HepG2 (cell line): ENCODE results near the gene BCAS2. TPM values are rescaled to one million over a fixed set of nuclear protein-coding genes. Genes with fewer than 3 reads are reported as not detected.

ENCODE experiments used
- ARID3A ChIP-seq: IDR thresholded peaks from 2 replicates; pipeline ENCODE4 v1.6.1; 2012; ENCODE audit warnings: low read depth, low read length, improper control_type of control experiment
- ARID4A ChIP-seq: sonication (generic); formaldehyde crosslinking; IDR thresholded peaks from 2 replicates; pipeline ENCODE4 v1.5.0; 2020; ENCODE audit warnings: mild to moderate bottlenecking, missing genetic modification reagents, borderline replicate concordance
- ATRX ChIP-seq: sonication (generic); formaldehyde crosslinking; IDR thresholded peaks from 2 replicates; pipeline ENCODE4 v1.4.0; 2020; ENCODE audit warnings: missing genetic modification reagents, borderline replicate concordance
- CREBL2 ChIP-seq: sonication (generic); formaldehyde crosslinking; IDR thresholded peaks from 2 replicates; pipeline ENCODE4 v1.8.1; 2023; ENCODE audit warnings: missing genetic modification reagents, mild to moderate bottlenecking, borderline replicate concordance
- DDIT3 ChIP-seq: sonication (generic); formaldehyde crosslinking; IDR thresholded peaks from 2 replicates; pipeline ENCODE4 v1.4.0; 2020; ENCODE audit warnings: mild to moderate bottlenecking, missing genetic modification reagents
- JUND ChIP-seq: sonication (generic); formaldehyde crosslinking; IDR thresholded peaks from 2 replicates; pipeline ENCODE4 v1.8.0; 2022; ENCODE audit warnings: mild to moderate bottlenecking, missing genetic modification reagents
- MAFF ChIP-seq: IDR thresholded peaks from 2 replicates; pipeline ENCODE4 v1.6.1; 2011; ENCODE audit warnings: low read depth, low read length, improper control_type of control experiment
- NFIC ChIP-seq: IDR thresholded peaks from 2 replicates; pipeline ENCODE4 v1.6.1; 2012; ENCODE audit warnings: mild to moderate bottlenecking, low read length, inconsistent platforms
- RXRB ChIP-seq: IDR thresholded peaks from 2 replicates; pipeline ENCODE4 v1.6.1; 2016; ENCODE audit warnings: borderline replicate concordance, missing genetic modification reagents, missing compliant biosample characterization
- TBP ChIP-seq: sonication (generic); formaldehyde crosslinking; IDR thresholded peaks from 2 replicates; pipeline ENCODE4 v1.5.0; 2020; ENCODE audit warnings: missing genetic modification reagents
- ZBTB49 ChIP-seq: sonication (generic); formaldehyde crosslinking; IDR thresholded peaks from 2 replicates; pipeline ENCODE4 v1.4.0; 2020; ENCODE audit warnings: missing genetic modification reagents, borderline replicate concordance
- ZMYM2 ChIP-seq: sonication (generic); formaldehyde crosslinking; IDR thresholded peaks from 2 replicates; pipeline ENCODE4 v1.8.0; 2022; ENCODE audit warnings: mild to moderate bottlenecking, missing genetic modification reagents
- ZNF17 ChIP-seq: sonication (generic); formaldehyde crosslinking; IDR thresholded peaks from 2 replicates; pipeline ENCODE4 v1.5.0; 2020; ENCODE audit warnings: mild to moderate bottlenecking, missing genetic modification reagents
- ZNF251 ChIP-seq: sonication (generic); formaldehyde crosslinking; IDR thresholded peaks from 2 replicates; pipeline ENCODE4 v1.9.0; 2021; ENCODE audit warnings: mild to moderate bottlenecking, missing genetic modification reagents
- ZNF264 ChIP-seq: sonication (generic); formaldehyde crosslinking; IDR thresholded peaks from 2 replicates; pipeline ENCODE4 v1.4.0; 2020; ENCODE audit warnings: missing genetic modification reagents
- ZNF496 ChIP-seq: sonication (generic); formaldehyde crosslinking; IDR thresholded peaks from 2 replicates; pipeline ENCODE4 v1.8.1; 2023; ENCODE audit warnings: mild to moderate bottlenecking, moderate library complexity, missing genetic modification reagents; ENCODE audit not compliant: insufficient replicate concordance
- ZNF562 ChIP-seq: sonication (generic); formaldehyde crosslinking; IDR thresholded peaks from 2 replicates; pipeline ENCODE4 v1.8.0; 2022; ENCODE audit warnings: missing genetic modification reagents, borderline replicate concordance
- ZNF644 ChIP-seq: IDR thresholded peaks from 2 replicates; pipeline ENCODE4 v1.6.1; 2016; ENCODE audit warnings: low read depth
- ZNF660 ChIP-seq: sonication (generic); formaldehyde crosslinking; IDR thresholded peaks from 2 replicates; pipeline ENCODE4 v1.5.1; 2020; ENCODE audit warnings: mild to moderate bottlenecking, low read depth, missing genetic modification reagents, borderline replicate concordance
- polyA plus RNA-seq, 8 experiments: library from polyadenylated mRNA; depleted of rRNA in 3 of 8; stranded (reverse) in 7 of 8; unstranded in 1 of 8; fragments of >200 nt; fragmentation: Illumina TruSeq in 4 of 8; extraction: Trizol in 4 of 8; gene quantifications; 2 replicates each; pipeline versions ENCODE4 v1.2.1 to v1.2.3, GENCODE V29; 2011 to 2016; ENCODE audit warnings: low read depth in 4 of 8, missing spikeins in 1 of 8, mixed read lengths in 1 of 8; ENCODE audit not compliant: insufficient read depth in 1 of 8
- total RNA-seq, 5 experiments: library from RNA; depleted of rRNA; stranded (reverse); fragments of >200 nt; fragmentation: Illumina TruSeq; extraction: Trizol; gene quantifications; 2 replicates each; pipeline ENCODE4 v1.2.3, GENCODE V29; 2016; ENCODE audit warnings: low read depth in 1 of 5

The BCAS2 gene
- total and polyA plus RNA-seq, 2 of the 13 experiments (the other 11 are each of a cell fraction or from before 2014, with no cell fraction given), result 18.0 to 47.4 TPM

- TF ChIP-seq NFIC (peak; percentile 23; the same call in 1 of the 2 replicates), ZNF17 (CRISPR knock-in tag) (no peak), ZMYM2 (peak; percentile 64; the same call in 1 of the 2 replicates), ZNF496 (no peak), ZNF264 (no peak; the same call in 1 of the 2 replicates), ZNF660 (CRISPR knock-in tag) (no peak), MAFF (peak; percentile 77), CREBL2 (CRISPR knock-in tag) (no peak), ZNF251 (CRISPR knock-in tag) (no peak), JUND (CRISPR knock-in tag) (peak; percentile 33; the same call in 1 of the 2 replicates), TBP (CRISPR knock-in tag) (no peak), ARID3A (peak; percentile 95), RXRB (CRISPR knock-in tag) (peak; percentile 41; the same call in 1 of the 2 replicates), ZNF562 (CRISPR knock-in tag) (no peak), ZBTB49 (CRISPR knock-in tag) (no peak), ZNF644 (no peak), DDIT3 (CRISPR knock-in tag) (no peak), ARID4A (CRISPR knock-in tag) (peak; percentile 68; the same call in 1 of the 2 replicates), ATRX (CRISPR knock-in tag) (no peak)
These were observed at the start of gene BCAS2 (continued) for GRCh38 chr1:114581335-114582287.
